NCI-H82 treated with DMSO at 0.1 percent for 48 hours (cell line): ENCODE results near the gene WDR54.
A peak's percentile ranks its signal among the peaks of the same experiment; 100 is the strongest.
"Not testable (repeated sequence)": the region's sequence is repeated elsewhere in the genome, so short reads cannot be mapped to it uniquely, and the experiment has no call there.

ENCODE experiments used
- DNase-seq: peaks from one replicate; lab custom pipeline; 2025; ENCODE audit not compliant: unreplicated experiment; lab: John Stamatoyannopoulos, UW

WDR54 gene

GRCh38 chr2:74454654-74455511 lies 33.4 kb downstream of the WDR54 start, which contains the start of gene INO80B:
TSS of gene INO80B (plus strand) at chr2:74455087. CDS start at chr2:74455117, 30 bp downstream.
- peak; percentile 98 for DNase-seq

DNA sequence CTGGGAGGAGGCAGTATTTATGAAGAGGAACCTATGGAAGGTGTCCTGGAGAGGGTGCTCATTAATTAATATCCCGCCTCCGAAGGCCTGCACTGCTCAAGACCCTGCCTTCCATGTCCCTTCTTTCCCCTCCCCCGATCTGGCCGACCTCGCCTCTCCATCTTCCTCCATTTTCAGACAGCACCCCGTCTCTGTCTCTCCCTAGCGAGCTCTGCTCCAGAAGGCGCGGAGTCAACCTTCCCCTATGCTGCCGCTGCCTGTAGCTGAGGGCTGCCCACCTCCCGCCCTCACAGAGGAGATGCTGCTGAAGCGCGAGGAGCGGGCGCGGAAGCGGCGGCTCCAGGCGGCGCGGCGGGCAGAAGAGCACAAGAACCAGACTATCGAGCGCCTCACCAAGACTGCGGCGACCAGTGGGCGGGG lies 35.6 kb downstream of the WDR54 start:
- no peak for DNase-seq

GRCh38 chr2:74457549-74458131 lies 36.1 kb downstream of the WDR54 start:
- peak; percentile 40 for DNase-seq

GRCh38 chr2:74458132-74458937 lies 36.8 kb downstream of the WDR54 start, which contains the start of gene WBP1:
TSS of gene WBP1 (plus strand) at chr2:74458438. CDS start at chr2:74458603, 165 bp downstream.
- DNase-seq: peak; percentile 100

GRCh38 chr2:74458938-74459363 lies 37.4 kb downstream of the WDR54 start:
- no peak for DNase-seq

GRCh38 chr2:74459503-74460118 lies 38.1 kb downstream of the WDR54 start:
- not testable (repeated sequence) for DNase-seq

GRCh38 chr2:74460187-74460586 lies 38.7 kb downstream of the WDR54 start:
- not testable (repeated sequence) for DNase-seq

- no peak for DNase-seq
These were observed 39.9 kb downstream of the WDR54 start for GRCh38 chr2:74461187-74462053.

DNA sequence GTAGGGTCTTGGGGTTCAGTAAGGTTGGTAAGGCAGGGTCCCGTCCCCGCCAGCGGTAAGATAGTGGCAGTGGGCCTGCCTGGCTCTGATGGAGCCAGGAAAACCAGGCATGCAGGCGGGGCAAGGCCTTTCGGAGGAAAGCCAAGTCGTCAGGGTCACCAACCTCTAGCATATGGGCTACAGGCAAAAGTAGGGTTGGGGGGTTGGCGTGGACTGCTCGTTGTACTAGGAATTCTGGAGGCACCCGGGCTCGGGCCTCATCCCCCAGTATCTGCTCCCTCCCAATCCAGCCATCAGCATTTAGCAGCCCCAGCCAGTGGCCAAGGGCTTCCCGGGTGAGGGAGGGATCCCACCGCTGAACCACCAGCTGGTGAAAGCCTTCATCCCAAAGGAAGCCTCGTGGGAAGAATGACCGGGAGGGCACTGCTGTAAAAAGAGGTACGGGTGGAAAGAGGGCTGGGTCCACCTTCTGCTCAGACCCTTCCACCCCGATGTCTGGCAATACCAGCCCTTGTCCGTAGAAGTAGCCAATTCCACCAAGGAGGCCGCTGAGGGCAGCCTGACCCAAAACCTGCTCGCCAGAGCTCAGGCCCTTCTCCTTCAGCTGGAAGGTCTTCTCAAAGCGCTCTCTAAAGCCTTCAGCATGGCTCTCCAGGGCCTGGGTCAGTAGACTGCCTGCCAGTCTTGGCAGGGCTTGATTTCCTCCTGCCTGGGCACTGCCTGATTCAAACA lies 40.7 kb downstream of the WDR54 start:
- no peak for DNase-seq

- no peak for DNase-seq
These were observed 41.2 kb downstream of the WDR54 start for GRCh38 chr2:74462786-74463105.

GRCh38 chr2:74464406-74464805 lies 42.9 kb downstream of the WDR54 start:
- DNase-seq: no peak

DNA sequence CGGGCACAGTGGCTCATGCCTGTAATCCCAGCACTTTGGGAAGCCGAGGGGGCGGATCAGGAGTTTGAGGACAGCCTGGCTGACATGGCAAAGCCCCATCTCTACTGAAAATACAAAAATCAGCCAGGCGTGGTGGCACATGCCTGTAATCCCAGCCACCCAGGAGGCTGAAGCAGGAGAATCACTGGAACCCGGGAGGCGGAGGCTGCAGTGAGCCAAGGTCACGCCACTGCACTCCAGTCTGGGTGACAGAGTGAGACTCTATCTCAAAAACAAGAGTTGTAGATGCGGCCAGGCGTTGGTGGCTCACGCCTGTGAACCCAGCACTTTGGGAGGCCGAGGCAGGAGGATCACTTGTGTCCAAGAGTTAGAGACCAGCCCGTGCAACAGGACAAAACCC lies 49.2 kb downstream of the WDR54 start:
- DNase-seq: not testable (repeated sequence)

GRCh38 chr2:74471332-74472065 lies 50.0 kb downstream of the WDR54 start:
- DNase-seq: no peak

DNA sequence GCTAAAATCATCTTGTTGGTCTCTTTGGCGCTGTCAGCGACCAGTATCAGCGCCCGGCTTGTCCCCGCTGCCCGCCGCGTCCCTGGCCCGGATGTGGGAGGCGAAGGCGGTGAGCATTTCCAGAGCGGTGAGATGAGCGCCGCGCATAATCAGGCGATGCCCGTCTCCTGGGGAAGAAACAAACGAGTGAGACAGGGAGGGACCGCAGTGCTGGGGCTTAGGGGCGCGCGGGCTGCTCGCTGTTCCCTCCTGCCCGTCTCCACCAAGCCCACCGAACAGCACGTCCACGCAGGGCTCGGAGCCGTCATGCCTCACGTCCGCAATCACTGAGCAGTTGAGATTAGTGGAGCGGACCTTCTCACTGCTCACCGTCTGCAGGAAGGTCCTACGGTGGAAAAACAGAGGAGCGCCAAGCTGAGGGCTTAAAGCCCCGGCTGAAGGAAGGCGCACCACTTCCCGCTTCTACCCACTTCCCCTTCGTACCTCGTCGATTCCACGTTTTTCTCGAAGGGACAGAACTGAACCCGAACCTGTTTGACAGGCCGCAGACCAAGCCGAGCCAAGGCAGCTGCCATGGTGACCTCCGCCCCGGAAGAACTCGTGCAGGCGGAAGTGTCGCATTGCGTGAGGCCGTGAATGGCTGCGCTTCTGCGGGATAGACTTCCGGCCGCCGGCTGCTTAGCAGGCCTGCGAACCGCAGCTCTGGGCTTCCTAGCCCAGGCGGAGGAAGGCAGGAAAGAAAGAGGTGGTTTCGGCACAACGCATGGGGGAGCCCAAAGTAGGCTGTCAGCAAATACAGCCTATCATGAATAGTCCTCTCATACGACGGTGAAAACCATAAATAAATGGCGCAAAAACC lies 50.8 kb downstream of the WDR54 start, which contains the start of gene MRPL53:
Gene MRPL53 (minus strand): TSS at position 595 of the 859 bp plus-strand sequence. CDS start 20 bp downstream, at position 575.
- DNase-seq: peak; percentile 73

- no peak for DNase-seq
These were observed 51.4 kb downstream of the WDR54 start for GRCh38 chr2:74472945-74473258.

- DNase-seq: no peak
These were observed 53.0 kb downstream of the WDR54 start for GRCh38 chr2:74474481-74474880.

DNA sequence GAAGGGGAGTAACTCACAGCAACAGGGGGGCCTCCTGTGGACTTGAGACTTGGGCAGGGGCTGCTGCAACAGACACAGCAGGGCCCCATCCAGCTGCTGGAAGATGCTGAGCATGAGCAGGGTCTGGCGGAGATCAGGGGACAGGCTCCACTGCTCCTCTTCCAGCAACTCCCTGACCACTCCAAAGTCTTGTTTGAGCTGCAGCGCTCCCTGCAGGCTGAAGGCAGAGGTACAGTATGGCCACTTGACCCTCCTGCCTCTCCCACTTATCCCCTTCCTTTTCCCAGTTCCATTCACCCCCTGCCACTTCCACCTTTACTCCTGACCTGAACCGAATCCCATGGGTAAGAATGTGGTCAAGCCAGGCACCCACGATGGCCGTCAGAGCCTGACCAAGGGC lies 53.4 kb downstream of the WDR54 start:
- DNase-seq: no peak
